ENCODE results near the gene ZNF189.

- TF ChIP-seq YY1 (IDR thresholded peaks at IDR 0.05; ENCODE audit: low read depth) = no peak
- TF ChIP-seq TAF1 (IDR thresholded peaks at IDR 0.05; ENCODE audit: low read depth) = no peak
- no peak for TF ChIP-seq REST (IDR thresholded peaks at IDR 0.05; ENCODE audit: low read depth)
- TF ChIP-seq MAX (IDR thresholded peaks at IDR 0.05) = no peak
Measured at GRCh38 chr9:101359679-101360078, 39.0 kb upstream of the ZNF189 start.
